GM12878 (cell line): ENCODE data around the gene SYTL1. TPM values are rescaled to one million over a fixed set of nuclear protein-coding genes. Genes with fewer than 3 reads are reported as not detected.

Experiments
- ATAC-seq: fragments of 200-7000 bp; cut with Tn5 transposase; 3 replicates; pipeline ENCODE4 v1.9.1; 2020; ENCODE audit warnings: mild to moderate bottlenecking, moderate library complexity
- BruUV-seq: library from RNA; stranded (reverse); fragments of 400-500 nt; replicated peaks from 2 replicates; lab custom pipeline; 2021; lab: Mats Ljungman, UMichigan
- CTCF ChIA-PET: fragments of 300-600 bp; sonication (Branson Sonifier 250); formaldehyde crosslinking; extraction: SDS; loops from one replicate; lab custom pipeline; 2021; ENCODE audit warnings: inconsistent platforms; lab: Yijun Ruan, JAX
- POLR2A ChIA-PET: fragments of 350-600 bp; formaldehyde crosslinking; extraction: SDS; loops from one replicate; lab custom pipeline; 2021; ENCODE audit warnings: inconsistent platforms; lab: Charles Lee
- RAD21 ChIA-PET: fragments of 300-600 bp; sonication (Branson Sonifier 250); formaldehyde crosslinking; loops from one replicate; lab custom pipeline; 2023; ENCODE audit warnings: antibody characterized with exemption; ENCODE audit not compliant: unreplicated experiment; lab: Charles Lee
- SMC1A ChIA-PET: fragments of 300-600 bp; sonication (Branson Sonifier 250); formaldehyde crosslinking; loops from one replicate; lab custom pipeline; 2023; ENCODE audit not compliant: unreplicated experiment, uncharacterized antibody; lab: Charles Lee
- DNase-seq: peaks from one replicate; pipeline ENCODE4 v3.0.0-alpha.2; 2011; ENCODE audit warnings: low read depth, low spot score
- FAIRE-seq: peaks from 3 replicates; lab custom pipeline; 2011; peaks lifted over from hg19 to GRCh38; lab: Jason Lieb, UNC
- H2AFZ ChIP-seq: 2 replicates; pipeline ENCODE4 v1.6.0; 2011; ENCODE audit warnings: low read depth, low read length, control low read depth; ENCODE audit not compliant: control insufficient read depth
- H3K27ac ChIP-seq: 2 replicates; pipeline ENCODE4 v1.5.1; 2011; ENCODE audit warnings: control low read depth; ENCODE audit not compliant: control insufficient read depth, insufficient read depth
- H3K27me3 ChIP-seq, 2 experiments: replicated peaks in 1 of 2; 2 replicates each; pipeline versions ENCODE4 v1.6.0 to v1.6.1; 2011; ENCODE audit warnings: low read length in 1 of 2; ENCODE audit not compliant: control insufficient read depth in 2 of 2, insufficient read depth in 2 of 2
- H3K36me3 ChIP-seq, 2 experiments: 2 replicates each; pipeline ENCODE4 v1.5.1; 2011; ENCODE audit warnings: low read length in 1 of 2; ENCODE audit not compliant: control insufficient read depth in 2 of 2, insufficient read depth in 2 of 2
- H3K4me1 ChIP-seq: 2 replicates; pipeline ENCODE4 v1.6.1; 2011; ENCODE audit warnings: mild to moderate bottlenecking, low read length, moderate library complexity, mixed read lengths; ENCODE audit not compliant: control insufficient read depth, insufficient read depth
- H3K4me2 ChIP-seq: 2 replicates; pipeline ENCODE4 v1.6.0; 2011; ENCODE audit warnings: control low read depth; ENCODE audit not compliant: control insufficient read depth, insufficient read depth
- H3K4me3 ChIP-seq: fragments of 200-600 bp; sonication (generic); 2 replicates; pipeline ENCODE4 v1.5.1; 2016
- H3K79me2 ChIP-seq: 2 replicates; pipeline ENCODE4 v1.6.0; 2011; ENCODE audit warnings: low read length; ENCODE audit not compliant: control insufficient read depth, insufficient read depth
- H3K9ac ChIP-seq: 2 replicates; pipeline ENCODE4 v1.8.0; 2011; ENCODE audit warnings: low read length, control low read depth, mixed read lengths; ENCODE audit not compliant: control insufficient read depth, insufficient read depth
- H3K9me3 ChIP-seq: replicated peaks from 3 replicates; pipeline ENCODE4 v1.5.1; 2011; ENCODE audit warnings: mild to moderate bottlenecking, low read length; ENCODE audit not compliant: control insufficient read depth, insufficient read depth
- H4K20me1 ChIP-seq: 2 replicates; pipeline ENCODE4 v1.6.0; 2011; ENCODE audit not compliant: control insufficient read depth, insufficient read depth
- ASH2L ChIP-seq: fragments of 300-600, 200-600 bp; sonication (generic); IDR thresholded peaks from 2 replicates; pipeline ENCODE4 v1.6.1; 2017; ENCODE audit warnings: low read depth, mild to moderate bottlenecking, borderline replicate concordance
- BACH1 ChIP-seq: fragments of 450-650 bp; IDR thresholded peaks from 2 replicates; pipeline ENCODE4 v1.6.1; 2017; ENCODE audit warnings: mild to moderate bottlenecking, borderline replicate concordance
- CHD4 ChIP-seq: fragments of 200-600 bp; sonication (generic); IDR thresholded peaks from 2 replicates; pipeline ENCODE4 v1.6.1; 2016; ENCODE audit warnings: mild to moderate bottlenecking
- DPF2 ChIP-seq: fragments of 450-650 bp; IDR thresholded peaks from 2 replicates; pipeline ENCODE4 v1.6.1; 2017; ENCODE audit warnings: mild to moderate bottlenecking
- ESRRA ChIP-seq: IDR thresholded peaks from 2 replicates; pipeline ENCODE4 v1.6.1; 2012; ENCODE audit warnings: mild to moderate bottlenecking, low read length, improper control_type of control experiment
- FOXK2 ChIP-seq: fragments of 450-650 bp; IDR thresholded peaks from 2 replicates; pipeline ENCODE4 v1.6.1; 2017; ENCODE audit warnings: mild to moderate bottlenecking, moderate library complexity
- FOXM1 ChIP-seq: IDR thresholded peaks from 2 replicates; pipeline ENCODE4 v1.6.1; 2012; ENCODE audit warnings: low read depth, mild to moderate bottlenecking, inconsistent platforms, low read length, moderate library complexity
- HDAC2 ChIP-seq: fragments of 200-600 bp; sonication (generic); IDR thresholded peaks from 2 replicates; pipeline ENCODE4 v1.6.1; 2017
- NBN ChIP-seq: fragments of 450-650 bp; IDR thresholded peaks from 2 replicates; pipeline ENCODE4 v1.6.1; 2016
- NR2C1 ChIP-seq: fragments of 450-650 bp; IDR thresholded peaks from 2 replicates; pipeline ENCODE4 v1.6.1; 2017; ENCODE audit warnings: antibody characterized with exemption, mild to moderate bottlenecking, moderate library complexity
- RAD51 ChIP-seq: fragments of 450-650 bp; IDR thresholded peaks from 2 replicates; pipeline ENCODE4 v1.6.1; 2016; ENCODE audit warnings: moderate library complexity, mild to moderate bottlenecking, inconsistent platforms
- SIN3A ChIP-seq: IDR thresholded peaks from 2 replicates; pipeline ENCODE4 v1.6.1; 2012; ENCODE audit warnings: low read depth, low read length, improper control_type of control experiment
- SPI1 ChIP-seq: IDR thresholded peaks from 2 replicates; pipeline ENCODE4 v1.6.1; 2011; ENCODE audit warnings: low read depth, mild to moderate bottlenecking, low read length, moderate library complexity, borderline replicate concordance; ENCODE audit not compliant: insufficient read depth
- STAT3 ChIP-seq: IDR thresholded peaks from 2 replicates; pipeline ENCODE4 v1.6.1; 2011; ENCODE audit warnings: low read depth, low read length, improper control_type of control experiment
- TARDBP ChIP-seq: IDR thresholded peaks from 2 replicates; pipeline ENCODE4 v1.6.1; 2016; ENCODE audit warnings: borderline replicate concordance
- ZNF207 ChIP-seq: fragments of 450-650 bp; IDR thresholded peaks from 2 replicates; pipeline ENCODE4 v1.6.1; 2014; ENCODE audit warnings: antibody characterized with exemption, mild to moderate bottlenecking, borderline replicate concordance
- ZZZ3 ChIP-seq: IDR thresholded peaks from 2 replicates; pipeline ENCODE4 v1.6.1; 2011; ENCODE audit warnings: low read depth; ENCODE audit not compliant: control insufficient read depth, insufficient read length
- WGBS: methylation state at CpG from one replicate; pipeline ENCODE4 v1.1.6; 2016; ENCODE audit warnings: low lambda C conversion rate; ENCODE audit not compliant: insufficient replicate concordance, insufficient coverage; ENCODE audit errors: missing lambda C conversion rate; 5-methylcytosine and 5-hydroxymethylcytosine counted together
- in situ Hi-C: fragments of 300-500 bp; cut with MboI; formaldehyde crosslinking; loops from 9 replicates; pipeline ENCODE4 v1.14.3; 2018; ENCODE audit warnings: mixed read lengths
- intact Hi-C: fragments of 100-400 bp; cut with micrococcal nuclease; formaldehyde crosslinking; loops from one replicate; pipeline ENCODE4 v1.14.2; 2022; ENCODE audit not compliant: unreplicated experiment
- polyA plus RNA-seq, 11 experiments: library from polyadenylated mRNA; depleted of rRNA in 4 of 11; unstranded in 6 of 11; stranded (reverse) in 5 of 11; fragments of >200 nt; fragmentation: Nextera tagmentation in 4 of 11; fragmentation: Illumina TruSeq in 1 of 11; extraction: Ambion mirVana in 4 of 11; extraction: Trizol in 1 of 11; gene quantifications; 1 replicate in 1 of 11; 2 replicates in 10 of 11; pipeline versions ENCODE4 v1.2.1 to v1.2.3, GENCODE V29; 2011 to 2016; ENCODE audit warnings: inconsistent platforms in 2 of 11, missing spikeins in 2 of 11, low read depth in 1 of 11
- total RNA-seq, 4 experiments: library from RNA; depleted of rRNA in 3 of 4; stranded (reverse); fragments of >200 nt in 3 of 4; fragmentation: Illumina TruSeq in 1 of 4; extraction: Trizol in 1 of 4; gene quantifications; 2 replicates each; pipeline versions ENCODE4 v1.2.1 to v1.2.3, GENCODE V29; 2013 to 2021
- TF ChIP-seq, protein P1 (sequence below): fragments of 450-650 bp; formaldehyde crosslinking; IDR thresholded peaks from 2 replicates; pipeline ENCODE4 v1.4.0; 2020; ENCODE audit warnings: mild to moderate bottlenecking, moderate library complexity
- TF ChIP-seq, protein P2 (sequence below): IDR thresholded peaks from 2 replicates; pipeline ENCODE4 v1.6.1; 2011; ENCODE audit warnings: low read depth, low read length, improper control_type of control experiment, borderline replicate concordance

Gene SYTL1
- total and polyA plus RNA-seq, 10 of the 15 experiments (the other 5 are each of a cell fraction or from before 2014, with no cell fraction given): 0.72 to 45.6 (median 14.8) TPM

DNA sequence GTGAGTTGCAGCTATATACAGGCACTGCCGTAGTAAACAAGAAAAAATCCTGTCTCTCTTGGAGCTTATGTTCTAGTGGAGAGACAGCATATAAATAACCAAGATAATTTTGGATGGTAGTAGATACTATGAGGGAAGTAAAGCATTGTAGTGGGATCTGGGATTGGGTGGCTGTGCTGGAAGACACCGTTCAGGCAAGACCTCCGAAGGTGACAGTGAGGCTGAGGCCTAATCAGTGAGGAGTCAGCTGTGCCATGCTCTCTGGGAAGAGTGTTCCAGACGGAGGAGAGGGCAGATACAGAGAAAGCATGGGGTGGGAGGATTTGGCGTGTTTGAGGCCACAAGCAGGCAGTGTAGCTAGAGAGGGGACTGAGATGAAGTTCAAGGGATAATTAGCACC, 13.9 kb upstream of the SYTL1 start:
- 86% methylated on average over 5 of the region's 5 CpGs for WGBS
- no peaks in the 10 kb centered on the region for H3K27me3 ChIP-seq
- TF ChIP-seq ZNF207: no peak
- TF ChIP-seq FOXM1: no peak
- TF ChIP-seq, protein P1, sequence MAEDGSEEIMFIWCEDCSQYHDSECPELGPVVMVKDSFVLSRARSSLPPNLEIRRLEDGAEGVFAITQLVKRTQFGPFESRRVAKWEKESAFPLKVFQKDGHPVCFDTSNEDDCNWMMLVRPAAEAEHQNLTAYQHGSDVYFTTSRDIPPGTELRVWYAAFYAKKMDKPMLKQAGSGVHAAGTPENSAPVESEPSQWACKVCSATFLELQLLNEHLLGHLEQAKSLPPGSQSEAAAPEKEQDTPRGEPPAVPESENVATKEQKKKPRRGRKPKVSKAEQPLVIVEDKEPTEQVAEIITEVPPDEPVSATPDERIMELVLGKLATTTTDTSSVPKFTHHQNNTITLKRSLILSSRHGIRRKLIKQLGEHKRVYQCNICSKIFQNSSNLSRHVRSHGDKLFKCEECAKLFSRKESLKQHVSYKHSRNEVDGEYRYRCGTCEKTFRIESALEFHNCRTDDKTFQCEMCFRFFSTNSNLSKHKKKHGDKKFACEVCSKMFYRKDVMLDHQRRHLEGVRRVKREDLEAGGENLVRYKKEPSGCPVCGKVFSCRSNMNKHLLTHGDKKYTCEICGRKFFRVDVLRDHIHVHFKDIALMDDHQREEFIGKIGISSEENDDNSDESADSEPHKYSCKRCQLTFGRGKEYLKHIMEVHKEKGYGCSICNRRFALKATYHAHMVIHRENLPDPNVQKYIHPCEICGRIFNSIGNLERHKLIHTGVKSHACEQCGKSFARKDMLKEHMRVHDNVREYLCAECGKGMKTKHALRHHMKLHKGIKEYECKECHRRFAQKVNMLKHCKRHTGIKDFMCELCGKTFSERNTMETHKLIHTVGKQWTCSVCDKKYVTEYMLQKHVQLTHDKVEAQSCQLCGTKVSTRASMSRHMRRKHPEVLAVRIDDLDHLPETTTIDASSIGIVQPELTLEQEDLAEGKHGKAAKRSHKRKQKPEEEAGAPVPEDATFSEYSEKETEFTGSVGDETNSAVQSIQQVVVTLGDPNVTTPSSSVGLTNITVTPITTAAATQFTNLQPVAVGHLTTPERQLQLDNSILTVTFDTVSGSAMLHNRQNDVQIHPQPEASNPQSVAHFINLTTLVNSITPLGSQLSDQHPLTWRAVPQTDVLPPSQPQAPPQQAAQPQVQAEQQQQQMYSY: no peak
- no peak for TF ChIP-seq TARDBP
- no peak for TF ChIP-seq DPF2
- no peak for TF ChIP-seq ESRRA
- TF ChIP-seq CHD4: no peak
- TF ChIP-seq ZZZ3: no peak
- no peak for TF ChIP-seq BACH1
- TF ChIP-seq, protein P2, sequence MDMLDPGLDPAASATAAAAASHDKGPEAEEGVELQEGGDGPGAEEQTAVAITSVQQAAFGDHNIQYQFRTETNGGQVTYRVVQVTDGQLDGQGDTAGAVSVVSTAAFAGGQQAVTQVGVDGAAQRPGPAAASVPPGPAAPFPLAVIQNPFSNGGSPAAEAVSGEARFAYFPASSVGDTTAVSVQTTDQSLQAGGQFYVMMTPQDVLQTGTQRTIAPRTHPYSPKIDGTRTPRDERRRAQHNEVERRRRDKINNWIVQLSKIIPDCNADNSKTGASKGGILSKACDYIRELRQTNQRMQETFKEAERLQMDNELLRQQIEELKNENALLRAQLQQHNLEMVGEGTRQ: no peak
- no peak for TF ChIP-seq SIN3A
- TF ChIP-seq NBN: no peak
- no peak for TF ChIP-seq FOXK2
- no peak for TF ChIP-seq RAD51
- no peak for TF ChIP-seq NR2C1
- TF ChIP-seq ASH2L: no peak
- TF ChIP-seq SPI1: no peak
- no peak for TF ChIP-seq STAT3
- TF ChIP-seq HDAC2: no peak
- H3K9ac ChIP-seq: no peak overlapping the region
- peaks cover 43% of the 10 kb centered on the region for H3K79me2 ChIP-seq
- POLR2A ChIA-PET: no interaction called here
- FAIRE-seq (no peak), ATAC-seq (no peak), DNase-seq (no peak)
- CTCF ChIA-PET: interaction anchor here (0.8 to 0.9 kb wide), 3 partner anchors 26 to 67 kb away, joined by 3 read pairs; partner anchors contain the start of gene GPR3
- H3K4me2 ChIP-seq: no peak overlapping the region
- in situ Hi-C loops (no loop called here), intact Hi-C loops (loop anchor here (10.0 kb wide), 1 partner anchor 337 kb away; no protein-coding TSS in a partner anchor)
- no TSS peak for BruUV-seq
- RAD21 ChIA-PET: no interaction called here
- H3K4me1 ChIP-seq: no peaks in the 10 kb centered on the region
- H2AFZ ChIP-seq: no peak overlapping the region
- H3K36me3 ChIP-seq: peaks cover 12 to 19% of the 10 kb centered on the region in 2 experiments
- no peaks in the 10 kb centered on the region for H3K9me3 ChIP-seq
- no peak overlapping the region for H3K4me3 ChIP-seq
- H3K27ac ChIP-seq: no peak overlapping the region
- no peaks in the 10 kb centered on the region; the same call in 1 of the 2 replicates for H4K20me1 ChIP-seq
- SMC1A ChIA-PET: interaction anchor here (1.5 kb wide), 1 partner anchor 175 kb away, joined by 3 read pairs; no protein-coding TSS in a partner anchor
